B cell (primary cell): ENCODE results near the gene TOB2.

ENCODE experiments used
- EZH2 ChIP-seq: IDR thresholded peaks from 2 replicates; pipeline ENCODE4 v1.6.1; 2012; ENCODE audit warnings: borderline replicate concordance, low read depth, mild to moderate bottlenecking, moderate library complexity, low read length; ENCODE audit not compliant: insufficient read depth, poor library complexity, severe bottlenecking
- TF ChIP-seq, protein P1 (sequence below): fragments of 200-600 bp; IDR thresholded peaks from one replicate; pipeline ENCODE4 v1.8.0; 2022; ENCODE audit warnings: antibody characterized with exemption, mild to moderate bottlenecking

- TF ChIP-seq, protein P1, sequence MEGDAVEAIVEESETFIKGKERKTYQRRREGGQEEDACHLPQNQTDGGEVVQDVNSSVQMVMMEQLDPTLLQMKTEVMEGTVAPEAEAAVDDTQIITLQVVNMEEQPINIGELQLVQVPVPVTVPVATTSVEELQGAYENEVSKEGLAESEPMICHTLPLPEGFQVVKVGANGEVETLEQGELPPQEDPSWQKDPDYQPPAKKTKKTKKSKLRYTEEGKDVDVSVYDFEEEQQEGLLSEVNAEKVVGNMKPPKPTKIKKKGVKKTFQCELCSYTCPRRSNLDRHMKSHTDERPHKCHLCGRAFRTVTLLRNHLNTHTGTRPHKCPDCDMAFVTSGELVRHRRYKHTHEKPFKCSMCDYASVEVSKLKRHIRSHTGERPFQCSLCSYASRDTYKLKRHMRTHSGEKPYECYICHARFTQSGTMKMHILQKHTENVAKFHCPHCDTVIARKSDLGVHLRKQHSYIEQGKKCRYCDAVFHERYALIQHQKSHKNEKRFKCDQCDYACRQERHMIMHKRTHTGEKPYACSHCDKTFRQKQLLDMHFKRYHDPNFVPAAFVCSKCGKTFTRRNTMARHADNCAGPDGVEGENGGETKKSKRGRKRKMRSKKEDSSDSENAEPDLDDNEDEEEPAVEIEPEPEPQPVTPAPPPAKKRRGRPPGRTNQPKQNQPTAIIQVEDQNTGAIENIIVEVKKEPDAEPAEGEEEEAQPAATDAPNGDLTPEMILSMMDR, result no peak
- TF ChIP-seq EZH2, result no peak
These were observed 12.8 kb upstream of the TOB2 start for GRCh38 chr22:41459431-41459830.
